ENCODE results near the gene PITPNB. TPM values are rescaled to one million over a fixed set of nuclear protein-coding genes. Genes with fewer than 3 reads are reported as not detected.
A peak's percentile ranks its signal among the peaks of the same experiment; 100 is the strongest.

Gene PITPNB
- total RNA-seq, 2 donors from 2014 or later, result 59.6 to 68.2 TPM

DNA sequence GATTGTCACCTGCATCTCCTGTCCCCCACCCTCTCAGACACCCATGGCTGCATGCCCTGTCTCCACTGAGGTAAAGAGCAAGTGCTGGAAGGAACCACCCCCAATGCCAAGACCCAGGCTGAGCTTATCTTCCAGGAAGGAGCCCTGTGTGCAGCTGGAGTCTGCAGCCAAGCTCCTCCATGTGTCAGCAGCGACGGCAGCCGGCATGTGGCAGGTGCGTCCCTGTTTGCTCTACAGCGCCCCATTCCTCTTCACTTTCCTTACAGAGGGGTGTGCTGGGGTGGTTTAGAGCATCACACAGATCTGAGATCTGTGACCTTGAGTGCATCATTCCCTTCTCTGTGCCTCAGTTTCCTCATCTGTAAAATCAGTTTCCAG lies 109.8 kb downstream of the PITPNB start:
- H3K27ac ChIP-seq (ENCODE audit: low read depth, low read length), result no peak overlapping the region
- peaks cover 16% of the 10 kb centered on the region for H3K4me1 ChIP-seq (ENCODE audit: control insufficient read depth, insufficient read depth, low read length)
- Mint-ChIP-seq H3K36me3 (ENCODE audit: low read depth) (no peaks in the 10 kb centered on the region), H3K9me3 (no peaks in the 10 kb centered on the region), H3K27ac (no peak overlapping the region), H3K4me3 (no peak overlapping the region), H3K27me3 (ENCODE audit: insufficient read depth) (peaks cover 37% of the 10 kb centered on the region), H3K4me1 (peaks cover 38% of the 10 kb centered on the region)
- no peaks in the 10 kb centered on the region for H3K36me3 ChIP-seq (ENCODE audit: control insufficient read depth, insufficient read depth, low read length)
- WGBS, 2 experiments (ENCODE audit: insufficient coverage in 1 of 2, insufficient read length in 1 of 2), result 75% methylated on average over 5 of the region's 5 CpGs; no CpG with 5 or more reads in 1 of the 2 experiments
- no peak overlapping the region for H3K4me3 ChIP-seq (ENCODE audit: low read length)
- peak; percentile 43 for TF ChIP-seq CTCF (conservative IDR thresholded peaks at IDR 0.05)
- no peaks in the 10 kb centered on the region for H3K9me3 ChIP-seq (ENCODE audit: control insufficient read depth, low read length)
- H3K9ac ChIP-seq (ENCODE audit: extremely low read depth, low read length, poor library complexity, severe bottlenecking), result no peak overlapping the region
- DNase-seq, result peak; percentile 80
- H3K27me3 ChIP-seq (ENCODE audit: control insufficient read depth, insufficient read depth, low read length, poor library complexity, severe bottlenecking), result peaks cover 27% of the 10 kb centered on the region

DNA sequence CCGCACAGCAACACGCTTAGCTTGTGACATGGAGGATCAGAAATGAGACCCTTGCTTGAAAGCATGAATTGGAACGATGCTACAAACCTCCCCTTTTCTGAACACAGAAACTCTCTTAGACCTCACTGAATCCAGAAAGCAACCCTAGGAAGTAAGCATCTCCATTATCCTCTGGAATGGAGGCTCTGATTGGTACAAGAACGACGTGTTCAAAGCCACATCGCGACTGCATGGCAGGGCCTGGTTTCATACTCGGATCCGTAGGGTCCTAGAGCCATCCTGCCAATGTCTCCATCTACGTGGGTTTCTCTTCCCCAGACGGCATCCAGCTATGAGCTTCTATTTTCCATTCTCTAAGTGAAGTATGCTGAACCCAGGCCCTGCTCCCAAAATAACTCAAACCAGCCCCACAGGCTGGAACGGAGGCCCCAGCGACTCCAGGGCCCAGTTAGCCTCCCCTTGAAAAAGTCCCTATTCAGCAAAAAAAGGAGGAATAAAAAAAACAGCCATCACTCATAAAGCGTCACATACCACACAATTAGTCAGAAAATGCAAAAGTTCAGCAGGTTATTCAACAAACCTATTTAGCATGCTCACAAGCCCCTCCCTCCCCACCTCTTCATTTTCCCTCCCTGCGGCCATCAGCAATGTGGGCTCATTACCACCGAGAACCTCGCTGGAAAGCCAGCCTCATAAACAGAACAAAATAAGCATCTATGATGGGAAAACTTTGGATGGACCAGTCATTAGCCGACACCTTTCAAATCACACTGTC lies 110.4 kb downstream of the PITPNB start:
- Mint-ChIP-seq H3K27me3 (ENCODE audit: insufficient read depth) (peaks cover 38% of the 10 kb centered on the region), H3K4me1 (peaks cover 41% of the 10 kb centered on the region), H3K9me3 (no peaks in the 10 kb centered on the region), H3K4me3 (no peak overlapping the region), H3K36me3 (ENCODE audit: low read depth) (no peaks in the 10 kb centered on the region), H3K27ac (no peak overlapping the region)
- no peak overlapping the region for H3K9ac ChIP-seq (ENCODE audit: extremely low read depth, low read length, poor library complexity, severe bottlenecking)
- WGBS, 2 experiments (ENCODE audit: insufficient coverage in 1 of 2, insufficient read length in 1 of 2), result 76 to 82% methylated on average over 12 to 18 of the region's 18 CpGs
- no peak overlapping the region for H3K27ac ChIP-seq (ENCODE audit: low read depth, low read length)
- H3K27me3 ChIP-seq (ENCODE audit: control insufficient read depth, insufficient read depth, low read length, poor library complexity, severe bottlenecking), result peaks cover 30% of the 10 kb centered on the region
- no peaks in the 10 kb centered on the region for H3K9me3 ChIP-seq (ENCODE audit: control insufficient read depth, low read length)
- H3K36me3 ChIP-seq (ENCODE audit: control insufficient read depth, insufficient read depth, low read length), result no peaks in the 10 kb centered on the region
- peaks cover 16% of the 10 kb centered on the region for H3K4me1 ChIP-seq (ENCODE audit: control insufficient read depth, insufficient read depth, low read length)
- DNase-seq, result no peak
- TF ChIP-seq CTCF (conservative IDR thresholded peaks at IDR 0.05), result no peak
- no peak overlapping the region for H3K4me3 ChIP-seq (ENCODE audit: low read length)

DNA sequence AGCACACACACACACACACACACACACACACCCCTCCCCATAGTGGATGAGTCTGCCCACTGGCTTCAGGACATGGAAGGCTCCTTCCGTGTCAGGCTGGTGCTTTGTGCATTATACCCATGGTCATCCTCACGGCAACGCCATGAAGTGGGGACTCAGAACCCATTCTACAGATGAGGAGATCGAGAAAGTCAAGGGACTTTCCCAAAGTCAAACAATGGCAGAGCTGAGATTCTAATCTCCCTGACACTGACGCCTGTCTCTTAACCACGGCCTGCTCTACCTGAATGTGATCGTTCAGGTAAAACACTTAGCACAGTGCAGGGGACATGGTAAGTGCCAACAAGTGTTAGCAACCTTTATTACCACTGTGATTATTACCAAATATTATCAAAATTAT lies 113.2 kb downstream of the PITPNB start:
- Mint-ChIP-seq H3K27ac (no peak overlapping the region), H3K4me1 (peaks cover 44% of the 10 kb centered on the region), H3K27me3 (ENCODE audit: insufficient read depth) (peaks cover 48% of the 10 kb centered on the region), H3K9me3 (no peaks in the 10 kb centered on the region), H3K4me3 (no peak overlapping the region), H3K36me3 (ENCODE audit: low read depth) (no peaks in the 10 kb centered on the region)
- no peak overlapping the region for H3K9ac ChIP-seq (ENCODE audit: extremely low read depth, low read length, poor library complexity, severe bottlenecking)
- no peak for DNase-seq
- peaks cover 7% of the 10 kb centered on the region for H3K4me1 ChIP-seq (ENCODE audit: control insufficient read depth, insufficient read depth, low read length)
- no peaks in the 10 kb centered on the region for H3K9me3 ChIP-seq (ENCODE audit: control insufficient read depth, low read length)
- no peak for TF ChIP-seq CTCF (conservative IDR thresholded peaks at IDR 0.05)
- peaks cover 44% of the 10 kb centered on the region for H3K27me3 ChIP-seq (ENCODE audit: control insufficient read depth, insufficient read depth, low read length, poor library complexity, severe bottlenecking)
- no peaks in the 10 kb centered on the region for H3K36me3 ChIP-seq (ENCODE audit: control insufficient read depth, insufficient read depth, low read length)
- no peak overlapping the region for H3K4me3 ChIP-seq (ENCODE audit: low read length)
- H3K27ac ChIP-seq (ENCODE audit: low read depth, low read length), result no peak overlapping the region
- 87 to 91% methylated on average over 7 of the region's 7 CpGs for WGBS, 2 experiments (ENCODE audit: insufficient coverage in 1 of 2, insufficient read length in 1 of 2)
